NCI-H1048 (cell line): ENCODE data around the gene IGFBP2.
A peak's percentile ranks its signal among the peaks of the same experiment; 100 is the strongest.
"Not testable (repeated sequence)": the region's sequence is repeated elsewhere in the genome, so short reads cannot be mapped to it uniquely, and the experiment has no call there.

ENCODE experiments used
- DNase-seq: peaks from one replicate; lab custom pipeline; 2025; lab: John Stamatoyannopoulos, UW

Gene IGFBP2

GRCh38 chr2:216632952-216633615 lies at the start of gene IGFBP2:
IGFBP2 (plus strand) TSS chr2:216633420; CDS start chr2:216633524, 104 bp downstream.
- DNase-seq: peak; percentile 44

- no peak for DNase-seq
Observed at GRCh38 chr2:216583606-216584005, 49.6 kb upstream of the IGFBP2 start.

- DNase-seq: no peak
Observed at GRCh38 chr2:216584112-216584511, 49.1 kb upstream of the IGFBP2 start.

- no peak for DNase-seq
Observed at GRCh38 chr2:216585441-216585840, 47.8 kb upstream of the IGFBP2 start.

- no peak for DNase-seq
Observed at GRCh38 chr2:216588861-216589710, 44.1 kb upstream of the IGFBP2 start.

GRCh38 chr2:216589791-216590190 lies 43.4 kb upstream of the IGFBP2 start:
- DNase-seq: no peak

GRCh38 chr2:216590780-216591179 lies 42.4 kb upstream of the IGFBP2 start:
- DNase-seq: no peak

GRCh38 chr2:216591480-216591879 lies 41.7 kb upstream of the IGFBP2 start:
- DNase-seq: no peak

- no peak for DNase-seq
Observed at GRCh38 chr2:216594081-216594480, 39.1 kb upstream of the IGFBP2 start.

- no peak for DNase-seq
Observed at GRCh38 chr2:216596236-216596979, 36.8 kb upstream of the IGFBP2 start.

- no peak for DNase-seq
Observed at GRCh38 chr2:216596980-216597509, 36.2 kb upstream of the IGFBP2 start.

GRCh38 chr2:216597825-216598224 lies 35.4 kb upstream of the IGFBP2 start:
- not testable (repeated sequence) for DNase-seq

GRCh38 chr2:216601632-216602409 lies 31.4 kb upstream of the IGFBP2 start:
- no peak for DNase-seq

GRCh38 chr2:216603010-216603883 lies 30.0 kb upstream of the IGFBP2 start:
- no peak for DNase-seq

- DNase-seq: no peak
Observed at GRCh38 chr2:216603884-216604245, 29.4 kb upstream of the IGFBP2 start.

GRCh38 chr2:216604458-216604857 lies 28.8 kb upstream of the IGFBP2 start:
- DNase-seq: no peak

GRCh38 chr2:216606551-216607276 lies 26.5 kb upstream of the IGFBP2 start:
- DNase-seq: no peak

- no peak for DNase-seq
Observed at GRCh38 chr2:216607277-216607560, 26.0 kb upstream of the IGFBP2 start.

GRCh38 chr2:216608525-216608924 lies 24.7 kb upstream of the IGFBP2 start:
- DNase-seq: no peak
